PC-9 (cell line): ENCODE measurements around the gene AGMO. TPM values are rescaled to one million over a fixed set of nuclear protein-coding genes. Genes with fewer than 3 reads are reported as not detected.

Source experiments
- BruUV-seq: library from RNA; stranded (reverse); fragments of 400-500 nt; replicated peaks from 2 replicates; lab custom pipeline; 2021; lab: Mats Ljungman, UMichigan
- CTCF ChIA-PET: fragments of 300-600 bp; sonication (Branson Sonifier 250); formaldehyde crosslinking; loops from one replicate; lab custom pipeline; 2022; ENCODE audit warnings: antibody characterized with exemption; lab: Charles Lee
- POLR2A ChIA-PET: fragments of 300-600 bp; sonication (Branson Sonifier 250); formaldehyde crosslinking; loops from one replicate; lab custom pipeline; 2022; ENCODE audit warnings: antibody characterized with exemption; ENCODE audit not compliant: unreplicated experiment; lab: Charles Lee
- DNase-seq, 2 experiments: peaks; one replicate each; pipeline versions ENCODE4 v3.0.0 to v3.0.0-alpha.2; 2015 to 2022; ENCODE audit warnings: mixed read lengths in 1 of 2
- H2AFZ ChIP-seq: fragments of 200-600 bp; sonication (generic); 2 replicates; pipeline ENCODE4 v1.8.1; 2017; ENCODE audit warnings: antibody characterized with exemption
- H3F3A ChIP-seq: fragments of 200-600 bp; sonication (generic); 2 replicates; pipeline ENCODE4 v1.8.1; 2017; ENCODE audit warnings: antibody characterized with exemption, mild to moderate bottlenecking, low read depth; ENCODE audit not compliant: insufficient read depth
- H3K27ac ChIP-seq: fragments of 200-600 bp; sonication (generic); 2 replicates; pipeline ENCODE4 v1.6.1; 2016; ENCODE audit warnings: mixed run types
- H3K27me3 ChIP-seq: fragments of 200-600 bp; sonication (generic); 2 replicates; pipeline ENCODE4 v1.6.1; 2016; ENCODE audit warnings: low read depth, mixed run types; ENCODE audit not compliant: insufficient read depth
- H3K36me3 ChIP-seq: fragments of 200-600 bp; sonication (generic); 2 replicates; pipeline ENCODE4 v1.6.1; 2016; ENCODE audit warnings: low read depth, mixed run types
- H3K4me1 ChIP-seq: fragments of 200-600 bp; sonication (generic); replicated peaks from 2 replicates; pipeline ENCODE4 v1.6.1; 2016; ENCODE audit warnings: mixed run types; ENCODE audit not compliant: insufficient read depth
- H3K4me2 ChIP-seq: fragments of 200-600 bp; sonication (generic); 2 replicates; pipeline ENCODE4 v1.6.1; 2017; ENCODE audit warnings: mixed run types
- H3K4me3 ChIP-seq: fragments of 200-600 bp; sonication (generic); 2 replicates; pipeline ENCODE4 v1.6.1; 2016; ENCODE audit warnings: mixed run types
- H3K79me2 ChIP-seq: fragments of 200-600 bp; sonication (generic); 2 replicates; pipeline ENCODE4 v1.6.1; 2017; ENCODE audit warnings: low read depth, mixed run types
- H3K9me2 ChIP-seq: fragments of 200-600 bp; sonication (generic); 2 replicates; pipeline ENCODE4 v1.8.1; 2017; ENCODE audit warnings: mild to moderate bottlenecking; ENCODE audit not compliant: insufficient read depth
- H3K9me3 ChIP-seq: fragments of 200-600 bp; sonication (generic); 2 replicates; pipeline ENCODE4 v1.8.1; 2016; ENCODE audit warnings: low read depth; ENCODE audit not compliant: insufficient read depth
- H4K20me1 ChIP-seq: fragments of 200-600 bp; sonication (generic); 2 replicates; pipeline ENCODE4 v1.8.1; 2017; ENCODE audit not compliant: insufficient read depth
- CTCF ChIP-seq: fragments of 200-600 bp; sonication (generic); conservative IDR thresholded peaks from 2 replicates; pipeline ENCODE4 v1.6.1; 2017; ENCODE audit warnings: mixed run types, antibody characterized with exemption, mild to moderate bottlenecking, moderate library complexity
- EZH2 ChIP-seq: fragments of 200-600 bp; sonication (generic); IDR thresholded peaks from 2 replicates; pipeline ENCODE4 v1.8.0; 2017; ENCODE audit warnings: antibody characterized with exemption, low read depth
- intact Hi-C: fragments of 100-400 bp; cut with micrococcal nuclease; formaldehyde crosslinking; loops from one replicate; pipeline ENCODE4 v1.10.0; 2022; ENCODE audit not compliant: unreplicated experiment
- total RNA-seq: library from RNA; stranded (reverse); gene quantifications from 2 replicates; pipeline ENCODE4 v1.2.3, GENCODE V29; 2021

Gene AGMO
- total RNA-seq, 1 experiment from 2014 or later: not detected

- POLR2A ChIA-PET: no interaction called here
- no peaks in the 10 kb centered on the region for H3K27me3 ChIP-seq
- intact Hi-C loops: no loop called here
- BruUV-seq: no TSS peak
- H3K4me3 ChIP-seq: no peak overlapping the region
- no peaks in the 10 kb centered on the region for H3K9me3 ChIP-seq
- no peak for DNase-seq
- CTCF ChIA-PET: no interaction called here
- H3K4me2 ChIP-seq: no peak overlapping the region
- TF ChIP-seq EZH2: no peak
- TF ChIP-seq CTCF: no peak
- no peak overlapping the region for H2AFZ ChIP-seq
- H3K27ac ChIP-seq: no peak overlapping the region
- no peaks in the 10 kb centered on the region for H3K4me1 ChIP-seq
- no peaks in the 10 kb centered on the region for H3K79me2 ChIP-seq
- no peaks in the 10 kb centered on the region for H3K36me3 ChIP-seq
- peaks cover 4% of the 10 kb centered on the region for H3K9me2 ChIP-seq
- no peaks in the 10 kb centered on the region for H3F3A ChIP-seq
- no peaks in the 10 kb centered on the region for H4K20me1 ChIP-seq
Observed at GRCh38 chr7:15504351-15504750, 57.5 kb downstream of the AGMO start.

- ChIA-PET CTCF (no interaction called here), POLR2A (no interaction called here)
- Histone ChIP-seq H4K20me1 (no peaks in the 10 kb centered on the region), H3K27me3 (no peaks in the 10 kb centered on the region), H3K36me3 (no peaks in the 10 kb centered on the region), H3F3A (no peaks in the 10 kb centered on the region), H3K9me2 (peaks cover 4% of the 10 kb centered on the region), H3K9me3 (no peaks in the 10 kb centered on the region), H2AFZ (no peak overlapping the region), H3K27ac (no peak overlapping the region), H3K4me2 (no peak overlapping the region), H3K4me3 (no peak overlapping the region), H3K4me1 (no peaks in the 10 kb centered on the region), H3K79me2 (no peaks in the 10 kb centered on the region)
- no peak for TF ChIP-seq EZH2
- TF ChIP-seq CTCF: no peak
- no peak for DNase-seq
- intact Hi-C loops: no loop called here
- no TSS peak for BruUV-seq
Observed at GRCh38 chr7:15503603-15504290, 58.1 kb downstream of the AGMO start.

GRCh38 chr7:15498465-15498864, 63.4 kb downstream of the AGMO start:
- H3K79me2 ChIP-seq: no peaks in the 10 kb centered on the region
- intact Hi-C loops: no loop called here

More at GRCh38 chr7:15498465-15498864, 63.4 kb downstream of the AGMO start:
- Histone ChIP-seq H2AFZ (no peak overlapping the region), H3K27me3 (no peaks in the 10 kb centered on the region), H3K4me2 (no peak overlapping the region), H3F3A (no peaks in the 10 kb centered on the region), H4K20me1 (no peaks in the 10 kb centered on the region), H3K36me3 (no peaks in the 10 kb centered on the region), H3K9me3 (no peaks in the 10 kb centered on the region), H3K4me3 (no peak overlapping the region), H3K9me2 (no peaks in the 10 kb centered on the region), H3K4me1 (no peaks in the 10 kb centered on the region), H3K27ac (no peak overlapping the region)
- ChIA-PET CTCF (no interaction called here), POLR2A (no interaction called here)
- no TSS peak for BruUV-seq
- no peak for DNase-seq
- TF ChIP-seq EZH2: no peak
- TF ChIP-seq CTCF: no peak
